ENCODE results near the gene MINDY1.

MINDY1 gene

DNA sequence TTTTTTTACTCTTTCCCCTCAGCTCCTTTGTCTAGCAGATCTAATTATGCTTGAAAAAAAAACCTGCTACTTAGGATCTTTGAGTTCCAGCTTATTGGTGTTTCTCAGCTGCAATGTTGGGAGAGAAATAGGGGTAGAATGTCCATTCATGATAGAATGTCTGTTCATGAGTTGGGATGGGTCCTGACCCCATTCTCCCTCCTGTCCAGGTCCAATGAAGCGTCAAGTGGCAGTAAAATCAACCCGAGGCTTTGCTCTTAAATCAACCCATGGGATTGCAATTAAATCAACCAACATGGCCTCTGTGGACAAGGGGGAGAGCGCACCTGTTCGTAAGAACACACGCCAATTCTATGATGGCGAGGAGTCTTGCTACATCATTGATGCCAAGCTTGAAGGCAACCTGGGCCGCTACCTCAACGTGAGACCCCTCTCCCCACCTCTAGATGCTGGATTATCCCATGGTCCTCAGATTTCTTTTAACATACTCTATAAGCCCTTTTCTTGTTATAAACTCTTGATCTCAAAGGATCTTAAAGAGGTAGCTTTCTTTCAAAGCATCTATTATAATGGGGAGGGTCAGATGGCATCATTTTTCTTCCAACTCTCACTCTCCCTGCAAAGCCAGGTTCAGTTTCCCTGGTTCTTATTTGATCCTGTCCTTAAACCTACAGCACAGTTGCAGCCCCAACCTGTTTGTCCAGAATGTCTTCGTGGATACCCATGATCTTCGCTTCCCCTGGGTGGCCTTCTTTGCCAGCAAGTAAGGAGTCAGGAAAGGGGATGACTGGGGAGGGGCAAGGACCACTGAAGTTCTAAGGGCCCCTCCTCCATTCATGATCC, 43.2 kb downstream of the MINDY1 start:
- no peak for DNase-seq

DNA sequence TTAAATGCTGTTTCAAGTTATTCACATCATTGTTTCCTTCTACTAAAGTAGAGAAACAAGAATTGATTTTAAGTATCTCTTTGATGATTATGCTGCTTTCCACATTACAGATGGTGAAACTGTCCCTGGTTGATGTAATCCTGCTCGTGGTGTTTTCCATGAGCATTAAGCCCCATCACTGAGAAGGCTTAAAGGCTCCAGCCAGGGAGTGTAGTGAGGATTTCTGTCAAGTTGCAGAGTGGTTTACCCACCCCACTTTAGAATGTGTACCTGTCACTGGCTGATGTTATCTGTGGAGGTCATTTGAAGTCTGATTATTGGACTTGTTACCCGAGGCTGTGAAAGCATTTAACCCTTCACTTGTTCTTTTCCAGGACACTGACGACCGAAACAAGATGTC, 44.9 kb downstream of the MINDY1 start:
- no peak for DNase-seq

- no peak for DNase-seq
These were observed 46.1 kb downstream of the MINDY1 start for GRCh38 chr1:150960646-150961045.

DNA sequence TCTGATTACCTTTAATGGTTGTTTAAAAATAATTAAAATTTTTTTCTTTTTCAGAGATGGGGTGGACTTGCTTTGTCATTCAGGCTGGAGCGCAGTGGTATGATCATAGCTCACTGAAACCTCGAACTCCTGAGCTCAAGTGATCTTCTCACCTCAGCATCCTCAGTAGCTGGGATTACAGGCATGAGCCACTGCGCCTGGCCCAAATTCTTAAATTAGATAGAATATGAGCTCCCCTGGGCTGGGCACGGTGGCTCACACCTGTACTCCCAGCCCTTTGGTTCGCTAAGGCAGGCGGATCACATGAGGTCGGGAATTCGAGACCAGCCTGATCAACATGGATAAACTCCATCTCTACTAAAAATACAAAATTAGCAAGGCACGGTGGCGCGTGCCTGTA, 49.0 kb downstream of the MINDY1 start:
- DNase-seq: no peak

DNA sequence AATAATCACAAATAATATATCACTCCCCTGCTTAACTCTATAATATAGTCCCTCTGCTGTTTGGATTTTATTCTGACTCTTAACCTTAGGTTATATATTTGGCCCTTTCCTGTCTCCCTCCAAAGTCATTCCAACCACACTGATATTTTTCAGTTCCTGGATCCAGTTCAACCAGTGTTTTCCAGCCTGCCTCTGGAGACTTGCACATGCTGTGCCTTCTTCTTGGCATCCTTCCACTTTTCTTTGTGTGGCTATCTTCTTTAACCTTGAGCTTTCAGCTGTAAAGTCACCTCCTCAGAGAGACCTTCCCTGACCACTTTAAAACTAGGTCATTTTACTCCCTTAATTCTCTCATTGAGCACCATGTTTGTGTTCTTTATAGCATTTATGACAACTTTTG, 51.4 kb downstream of the MINDY1 start:
- DNase-seq: no peak

DNA sequence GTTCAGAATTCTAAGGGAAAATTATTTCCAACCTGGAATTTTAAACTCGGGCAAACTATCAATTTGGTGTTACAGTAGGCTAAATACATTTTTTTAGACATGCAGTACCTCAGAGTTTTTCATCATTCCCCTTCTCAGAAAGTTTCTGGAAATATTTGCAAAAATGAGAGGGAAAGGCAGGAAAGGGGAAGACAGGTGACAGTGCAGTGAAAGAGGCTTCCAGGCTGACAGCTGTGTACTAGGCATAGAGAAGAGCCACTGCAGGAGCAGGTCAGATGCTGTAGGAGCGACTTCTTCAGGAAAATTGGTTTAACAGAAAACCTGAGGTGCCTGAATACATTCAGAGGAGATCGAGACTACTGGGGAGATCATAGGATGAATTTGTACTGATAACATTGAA, 52.0 kb downstream of the MINDY1 start:
- no peak for DNase-seq

Measured in NCI-H526 treated with DMSO at 0.1 percent for 48 hours (cell line).